Tibial nerve (tissue), 3 donors: ENCODE results near the gene WDR1.

Source experiments
- POLR2A ChIP-seq, 2 donors: fragments of 450-650 bp; IDR thresholded peaks; one replicate each; pipeline ENCODE4 v1.6.1; 2017; ENCODE audit warnings: antibody characterized with exemption in 2 of 2, mild to moderate bottlenecking in 2 of 2, moderate library complexity in 2 of 2
- TF ChIP-seq, protein P1 (sequence below), 5 experiments: fragments of 200-600 bp in 3 of 5; fragments of 450-650 bp in 2 of 5; sonication (generic) in 3 of 5; IDR thresholded peaks; one replicate each; pipeline ENCODE4 v1.5.1; 2016 to 2019; ENCODE audit warnings: antibody characterized with exemption in 5 of 5, mild to moderate bottlenecking in 3 of 5, moderate library complexity in 2 of 5

DNA sequence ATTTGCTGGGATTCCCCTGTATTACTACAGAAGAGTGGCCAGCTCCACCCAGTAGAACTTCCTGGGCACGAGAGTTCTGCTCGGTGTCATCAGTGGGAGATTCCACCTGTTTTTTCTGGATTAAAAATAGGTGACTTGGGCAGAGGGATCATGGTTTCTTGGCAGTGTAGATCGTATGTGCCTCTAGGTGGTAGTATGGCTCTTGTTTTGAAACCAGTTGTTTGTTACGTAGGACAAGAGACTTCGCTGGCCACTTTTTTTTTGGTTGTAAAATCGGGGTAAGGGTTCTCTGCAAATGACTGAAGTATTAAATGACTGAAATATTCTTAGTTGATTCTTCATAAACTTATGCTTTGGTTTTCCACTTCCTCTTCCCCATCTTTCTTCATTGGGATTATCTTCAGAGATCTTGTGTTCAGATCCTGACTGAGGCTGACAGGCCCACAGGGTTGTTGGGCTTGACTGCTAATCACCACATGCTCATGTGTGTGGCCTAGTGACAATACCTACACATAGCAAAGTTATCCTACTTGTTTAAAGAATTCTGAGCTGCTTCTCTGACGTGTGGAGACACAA lies 43.8 kb upstream of the WDR1 start:
- TF ChIP-seq, protein P1, sequence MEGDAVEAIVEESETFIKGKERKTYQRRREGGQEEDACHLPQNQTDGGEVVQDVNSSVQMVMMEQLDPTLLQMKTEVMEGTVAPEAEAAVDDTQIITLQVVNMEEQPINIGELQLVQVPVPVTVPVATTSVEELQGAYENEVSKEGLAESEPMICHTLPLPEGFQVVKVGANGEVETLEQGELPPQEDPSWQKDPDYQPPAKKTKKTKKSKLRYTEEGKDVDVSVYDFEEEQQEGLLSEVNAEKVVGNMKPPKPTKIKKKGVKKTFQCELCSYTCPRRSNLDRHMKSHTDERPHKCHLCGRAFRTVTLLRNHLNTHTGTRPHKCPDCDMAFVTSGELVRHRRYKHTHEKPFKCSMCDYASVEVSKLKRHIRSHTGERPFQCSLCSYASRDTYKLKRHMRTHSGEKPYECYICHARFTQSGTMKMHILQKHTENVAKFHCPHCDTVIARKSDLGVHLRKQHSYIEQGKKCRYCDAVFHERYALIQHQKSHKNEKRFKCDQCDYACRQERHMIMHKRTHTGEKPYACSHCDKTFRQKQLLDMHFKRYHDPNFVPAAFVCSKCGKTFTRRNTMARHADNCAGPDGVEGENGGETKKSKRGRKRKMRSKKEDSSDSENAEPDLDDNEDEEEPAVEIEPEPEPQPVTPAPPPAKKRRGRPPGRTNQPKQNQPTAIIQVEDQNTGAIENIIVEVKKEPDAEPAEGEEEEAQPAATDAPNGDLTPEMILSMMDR (IDR thresholded peaks at IDR 0.05): peak in 1 of 5 experiments; percentile 27
- no peak for TF ChIP-seq POLR2A (IDR thresholded peaks at IDR 0.05)
